H9 (cell line): ENCODE measurements around the gene PTPRN2. TPM values are rescaled to one million over a fixed set of nuclear protein-coding genes. Genes with fewer than 3 reads are reported as not detected.

Experiments used
- DNase-seq: peaks from one replicate; pipeline ENCODE4 v3.0.0-alpha.2; 2017
- H2AFZ ChIP-seq: one replicate; pipeline ENCODE4 v1.6.1; 2013; ENCODE audit warnings: mild to moderate bottlenecking, low read length, control low read depth, moderate library complexity
- H2AK5ac ChIP-seq: 2 replicates; pipeline ENCODE4 v1.6.1; 2013; ENCODE audit warnings: low read length, control low read depth, mixed read lengths; ENCODE audit not compliant: insufficient read length
- H2BK120ac ChIP-seq: one replicate; pipeline ENCODE4 v1.6.1; 2013; ENCODE audit warnings: low read depth, mild to moderate bottlenecking, low read length, control low read depth, inconsistent platforms; ENCODE audit not compliant: poor library complexity, severe bottlenecking
- H2BK12ac ChIP-seq: 2 replicates; pipeline ENCODE4 v1.6.1; 2013; ENCODE audit warnings: low read length, control low read depth, mixed read lengths, low read depth; ENCODE audit not compliant: insufficient read length
- H2BK15ac ChIP-seq: 2 replicates; pipeline ENCODE4 v1.6.1; 2013; ENCODE audit warnings: low read depth, low read length, control low read depth
- H2BK20ac ChIP-seq: one replicate; pipeline ENCODE4 v1.6.1; 2013; ENCODE audit warnings: low read depth, mild to moderate bottlenecking, low read length, control low read depth, inconsistent platforms; ENCODE audit not compliant: poor library complexity, severe bottlenecking
- H2BK5ac ChIP-seq: 2 replicates; pipeline ENCODE4 v1.6.1; 2013; ENCODE audit warnings: low read length, control low read depth, mixed read lengths; ENCODE audit not compliant: insufficient read length
- H3K14ac ChIP-seq: 2 replicates; pipeline ENCODE4 v1.6.1; 2013; ENCODE audit warnings: low read length, control low read depth; ENCODE audit not compliant: insufficient read depth
- H3K18ac ChIP-seq: 2 replicates; pipeline ENCODE4 v1.6.1; 2013; ENCODE audit warnings: low read depth, mild to moderate bottlenecking, mixed read lengths, low read length, control low read depth; ENCODE audit not compliant: insufficient read length
- H3K23ac ChIP-seq: 2 replicates; pipeline ENCODE4 v1.6.1; 2013; ENCODE audit warnings: low read length, control low read depth, mixed read lengths, low read depth; ENCODE audit not compliant: insufficient read length
- H3K23me2 ChIP-seq: 2 replicates; pipeline ENCODE4 v1.6.1; 2013; ENCODE audit warnings: low read depth, mild to moderate bottlenecking, mixed read lengths, low read length, control low read depth; ENCODE audit not compliant: insufficient read length, poor library complexity, severe bottlenecking
- H3K27ac ChIP-seq: 2 replicates; pipeline ENCODE4 v1.5.1; 2013; ENCODE audit warnings: low read length, control low read depth, mixed read lengths, low read depth; ENCODE audit not compliant: insufficient read length
- H3K27me3 ChIP-seq: 2 replicates; pipeline ENCODE4 v1.6.1; 2013; ENCODE audit warnings: low read length, control low read depth, inconsistent platforms; ENCODE audit not compliant: insufficient read depth
- H3K4ac ChIP-seq: 2 replicates; pipeline ENCODE4 v1.6.1; 2013; ENCODE audit warnings: low read depth, mild to moderate bottlenecking, control low read depth, inconsistent platforms, low read length, moderate library complexity
- H3K4me1 ChIP-seq: 2 replicates; pipeline ENCODE4 v1.6.1; 2013; ENCODE audit warnings: low read length, control low read depth, inconsistent platforms; ENCODE audit not compliant: insufficient read depth
- H3K4me2 ChIP-seq: 2 replicates; pipeline ENCODE4 v1.6.1; 2013; ENCODE audit warnings: low read length, control low read depth, mixed read lengths; ENCODE audit not compliant: insufficient read length, insufficient read depth
- H3K56ac ChIP-seq: 2 replicates; pipeline ENCODE4 v1.6.1; 2013; ENCODE audit warnings: low read depth, mild to moderate bottlenecking, mixed read lengths, low read length, control low read depth; ENCODE audit not compliant: insufficient read length
- H3K79me1 ChIP-seq: 2 replicates; pipeline ENCODE4 v1.6.1; 2013; ENCODE audit warnings: low read depth, mild to moderate bottlenecking, moderate library complexity, low read length, control low read depth, inconsistent platforms; ENCODE audit not compliant: insufficient read depth, poor library complexity, severe bottlenecking
- H3K79me2 ChIP-seq: 2 replicates; pipeline ENCODE4 v1.6.1; 2013; ENCODE audit warnings: low read length, control low read depth, inconsistent platforms; ENCODE audit not compliant: insufficient read depth
- H3K9ac ChIP-seq: 2 replicates; pipeline ENCODE4 v1.6.1; 2013; ENCODE audit warnings: low read length, control low read depth, mixed read lengths; ENCODE audit not compliant: insufficient read length; ENCODE audit errors: extremely low read depth
- H3K9me3 ChIP-seq: one replicate; pipeline ENCODE4 v1.6.1; 2013; ENCODE audit warnings: low read depth, low read length, inconsistent platforms; ENCODE audit not compliant: control insufficient read depth
- H3T11ph ChIP-seq: one replicate; pipeline ENCODE4 v1.6.1; 2013; ENCODE audit warnings: mild to moderate bottlenecking, low read length, control low read depth, inconsistent platforms
- H4K20me1 ChIP-seq: one replicate; pipeline ENCODE4 v1.6.1; 2013; ENCODE audit not compliant: control insufficient read depth, insufficient read length, insufficient read depth
- H4K5ac ChIP-seq: 2 replicates; pipeline ENCODE4 v1.6.1; 2013; ENCODE audit warnings: low read depth, mild to moderate bottlenecking, mixed read lengths, low read length, control low read depth; ENCODE audit not compliant: insufficient read length
- H4K8ac ChIP-seq: replicated peaks from 2 replicates; pipeline ENCODE4 v1.6.1; 2013; ENCODE audit warnings: low read length, control low read depth, mixed read lengths, low read depth; ENCODE audit not compliant: insufficient read length
- H4K91ac ChIP-seq: 2 replicates; pipeline ENCODE4 v1.6.1; 2013; ENCODE audit warnings: low read depth, mild to moderate bottlenecking, moderate library complexity, mixed read lengths, low read length, control low read depth; ENCODE audit not compliant: insufficient read length
- H3K27ac Mint-ChIP-seq, 3 experiments: 2 replicates in 2 of 3; 3 replicates in 1 of 3; pipeline ENCODE4 v1.8.0; 2020 to 2021; ENCODE audit warnings: mixed read lengths in 3 of 3, mild to moderate bottlenecking in 1 of 3, moderate library complexity in 1 of 3
- H3K27me3 Mint-ChIP-seq: 2 replicates; pipeline ENCODE4 v1.8.0; 2021; ENCODE audit warnings: low read depth, mild to moderate bottlenecking, moderate library complexity, mixed read lengths
- H3K36me3 Mint-ChIP-seq, 3 experiments: 2 replicates in 2 of 3; 3 replicates in 1 of 3; pipeline ENCODE4 v1.8.0; 2020 to 2021; ENCODE audit warnings: low read depth in 3 of 3, mixed read lengths in 3 of 3; ENCODE audit not compliant: insufficient read depth in 1 of 3
- H3K4me1 Mint-ChIP-seq, 2 experiments: 2 replicates each; pipeline ENCODE4 v1.8.0; 2020; ENCODE audit warnings: mixed read lengths in 2 of 2
- H3K4me3 Mint-ChIP-seq, 2 experiments: 2 replicates in 1 of 2; 3 replicates in 1 of 2; pipeline ENCODE4 v1.8.0; 2020 to 2021; ENCODE audit warnings: mild to moderate bottlenecking in 2 of 2, mixed read lengths in 2 of 2, moderate library complexity in 1 of 2
- H3K9me3 Mint-ChIP-seq, 2 experiments: 2 replicates in 1 of 2; 3 replicates in 1 of 2; pipeline ENCODE4 v1.8.0; 2020; ENCODE audit warnings: mild to moderate bottlenecking in 2 of 2, mixed read lengths in 2 of 2, moderate library complexity in 1 of 2
- CTCF ChIP-seq: fragments of 200-600 bp; sonication (generic); conservative IDR thresholded peaks from 3 replicates; pipeline ENCODE4 v1.8.0; 2021; ENCODE audit warnings: antibody characterized with exemption, mild to moderate bottlenecking
- WGBS: extraction: QIAGEN DNeasy Blood & Tissue Kit; methylation state at CpG from one replicate; pipeline ENCODE4 v1.1.7; 2013; ENCODE audit warnings: missing lambda C conversion rate, low lambda C conversion rate, mixed read lengths; ENCODE audit not compliant: insufficient read length; ENCODE audit errors: extremely low coverage; 5-methylcytosine and 5-hydroxymethylcytosine counted together
- total RNA-seq: library from RNA; stranded (reverse); gene quantifications from 2 replicates; pipeline ENCODE4 v1.2.1, GENCODE V29; 2021

The PTPRN2 gene
- total RNA-seq, 1 experiment from 2014 or later, result 5.2 TPM

- Mint-ChIP-seq H3K27ac (no peak overlapping the region; a peak in 1 of 7 replicates), H3K27me3 (peaks cover 93% of the 10 kb centered on the region), H3K9me3 (no peaks in the 10 kb centered on the region), H3K4me1 (no peaks in the 10 kb centered on the region), H3K4me3 (no peak overlapping the region), H3K36me3 (no peaks in the 10 kb centered on the region; a peak in 1 of 7 replicates)
- no peak overlapping the region for H3K18ac ChIP-seq
- H3K9ac ChIP-seq, result no peak overlapping the region
- no peaks in the 10 kb centered on the region for H3K9me3 ChIP-seq
- TF ChIP-seq CTCF, result no peak
- no peak overlapping the region for H3K27ac ChIP-seq
- H2BK20ac ChIP-seq, result no peak overlapping the region
- no peak overlapping the region for H3T11ph ChIP-seq
- no peak overlapping the region for H2AK5ac ChIP-seq
- no peaks in the 10 kb centered on the region for H3K27me3 ChIP-seq
- no CpG with 5 or more reads among the region's 33 CpGs for WGBS
- no peak overlapping the region for H2BK15ac ChIP-seq
- H2BK5ac ChIP-seq, result no peak overlapping the region
- H3K23me2 ChIP-seq, result no peaks in the 10 kb centered on the region
- H4K8ac ChIP-seq, result no peak overlapping the region
- H2BK12ac ChIP-seq, result no peak overlapping the region
- H2AFZ ChIP-seq, result no peak overlapping the region
- no peak for DNase-seq
- no peak overlapping the region for H3K4me2 ChIP-seq
- no peaks in the 10 kb centered on the region for H3K4me1 ChIP-seq
- H3K23ac ChIP-seq, result no peak overlapping the region
- no peak overlapping the region for H3K56ac ChIP-seq
- no peaks in the 10 kb centered on the region for H3K79me1 ChIP-seq
- H4K20me1 ChIP-seq, result no peaks in the 10 kb centered on the region
- no peak overlapping the region for H4K5ac ChIP-seq
- H2BK120ac ChIP-seq, result no peak overlapping the region
- no peak overlapping the region for H4K91ac ChIP-seq
- no peak overlapping the region for H3K4ac ChIP-seq
- no peak overlapping the region for H3K14ac ChIP-seq
- no peaks in the 10 kb centered on the region for H3K79me2 ChIP-seq
Observed at GRCh38 chr7:157621131-157621681, 966.4 kb downstream of the PTPRN2 start.
